ENCODE data around the gene CCDC107. TPM values are rescaled to one million over a fixed set of nuclear protein-coding genes. Genes with fewer than 3 reads are reported as not detected.

CCDC107 gene
- total RNA-seq, 1 experiment from 2014 or later, result 12.0 TPM

- H3K23me2 ChIP-seq (ENCODE audit: insufficient read length, low read depth, low read length, poor library complexity, severe bottlenecking), result peaks cover 6% of the 10 kb centered on the region
- no peak overlapping the region for H2AFZ ChIP-seq (ENCODE audit: low read length)
- Mint-ChIP-seq H3K9me3 (peaks cover 0 to 2% of the 10 kb centered on the region in 2 experiments; a peak in 2 of 5 replicates), H3K4me3 (peak overlapping the region; percentile 37 to 66; a peak in 4 of 5 replicates), H3K27ac (peak overlapping the region in 1 of 3 experiments; percentile 74; a peak in 2 of 7 replicates), H3K27me3 (ENCODE audit: low read depth) (no peaks in the 10 kb centered on the region; the same call in 1 of the 2 replicates), H3K36me3 (ENCODE audit: insufficient read depth in 1 of 3, low read depth in 3 of 3) (peaks cover 38 to 64% (median 59%) of the 10 kb centered on the region in 3 experiments), H3K4me1 (peaks cover 27 to 30% of the 10 kb centered on the region in 2 experiments)
- H3K18ac ChIP-seq (ENCODE audit: insufficient read length, low read depth, low read length), result no peak overlapping the region
- no peak overlapping the region for H2BK20ac ChIP-seq (ENCODE audit: low read depth, low read length, poor library complexity, severe bottlenecking)
- no peak overlapping the region for H3K14ac ChIP-seq (ENCODE audit: insufficient read depth, low read length)
- no peaks in the 10 kb centered on the region for H4K20me1 ChIP-seq (ENCODE audit: control insufficient read depth, insufficient read depth, insufficient read length)
- no peak overlapping the region for H3K9ac ChIP-seq (ENCODE audit: extremely low read depth, insufficient read length, low read length)
- no peak overlapping the region for H2BK15ac ChIP-seq (ENCODE audit: low read depth, low read length)
- H3K27ac ChIP-seq (ENCODE audit: insufficient read length, low read depth, low read length), result no peak overlapping the region
- H4K91ac ChIP-seq (ENCODE audit: insufficient read length, low read depth, low read length), result no peak overlapping the region
- no peak overlapping the region for H3K56ac ChIP-seq (ENCODE audit: insufficient read length, low read depth, low read length)
- no peak overlapping the region for H3T11ph ChIP-seq (ENCODE audit: low read length)
- WGBS (ENCODE audit: extremely low coverage, insufficient read length, low lambda C conversion rate), result no CpG with 5 or more reads among the region's 2 CpGs
- H4K5ac ChIP-seq (ENCODE audit: insufficient read length, low read depth, low read length), result no peak overlapping the region
- H2BK120ac ChIP-seq (ENCODE audit: low read depth, low read length, poor library complexity, severe bottlenecking), result no peak overlapping the region
- no peak overlapping the region for H3K4me2 ChIP-seq (ENCODE audit: insufficient read depth, insufficient read length, low read length)
- H3K79me2 ChIP-seq (ENCODE audit: insufficient read depth, low read length), result no peaks in the 10 kb centered on the region; the same call in 1 of the 2 replicates
- H3K27me3 ChIP-seq (ENCODE audit: insufficient read depth, low read length), result no peaks in the 10 kb centered on the region
- TF ChIP-seq CTCF (conservative IDR thresholded peaks at IDR 0.05), result no peak
- H3K4me1 ChIP-seq (ENCODE audit: insufficient read depth, low read length), result peaks cover 3% of the 10 kb centered on the region
- H3K4ac ChIP-seq (ENCODE audit: low read depth, low read length), result no peak overlapping the region
- H3K79me1 ChIP-seq (ENCODE audit: insufficient read depth, low read depth, low read length, poor library complexity, severe bottlenecking), result no peaks in the 10 kb centered on the region
- no peak overlapping the region for H2BK12ac ChIP-seq (ENCODE audit: insufficient read length, low read depth, low read length)
- H2AK5ac ChIP-seq (ENCODE audit: insufficient read length, low read length), result no peak overlapping the region
- H3K9me3 ChIP-seq (ENCODE audit: control insufficient read depth, low read depth, low read length), result no peaks in the 10 kb centered on the region
- H4K8ac ChIP-seq (replicated peaks; ENCODE audit: insufficient read length, low read depth, low read length), result no peak overlapping the region
- no peak overlapping the region for H3K23ac ChIP-seq (ENCODE audit: insufficient read length, low read depth, low read length)
- H2BK5ac ChIP-seq (ENCODE audit: insufficient read length, low read length), result no peak overlapping the region
- DNase-seq, result no peak
Observed at GRCh38 chr9:35687306-35687705, 29.2 kb downstream of the CCDC107 start.

Measured in H9 (cell line).